Measurements from ENCODE around the gene SRGAP2B. TPM values are rescaled to one million over a fixed set of nuclear protein-coding genes. Genes with fewer than 3 reads are reported as not detected.
"Not testable (repeated sequence)": the region's sequence is repeated elsewhere in the genome, so short reads cannot be mapped to it uniquely, and the experiment has no call there.

Gene SRGAP2B
- total and polyA plus RNA-seq, 2 donors (not counting 3 experiments of a cell fraction or from before 2014, with no cell fraction given) = 13.4 to 75.2 TPM

- DNase-seq (ENCODE audit: low read depth, low spot score); dilution Hi-C loops (cut with MboI; ENCODE audit: extremely low pct_ligation_motif_present, low sequenced_read_pairs); H3K4me2 ChIP-seq (ENCODE audit: insufficient read depth, low read length); H3K36me3 ChIP-seq (ENCODE audit: control insufficient read depth in 2 of 2, extremely low read depth in 1 of 2, insufficient read depth in 2 of 2, low read length in 2 of 2); intact Hi-C loops (cut with micrococcal nuclease); H3K79me2 ChIP-seq (ENCODE audit: control insufficient read depth, insufficient read depth, low read length); H2AFZ ChIP-seq (ENCODE audit: low read depth, low read length); POLR2A ChIA-PET; H3K27me3 ChIP-seq (ENCODE audit: control insufficient read depth in 2 of 2, insufficient read depth in 2 of 2, low read length in 2 of 2); FAIRE-seq; H3K9ac ChIP-seq (replicated peaks; ENCODE audit: extremely low read depth, insufficient read depth, low read length); H3K4me1 ChIP-seq (ENCODE audit: control insufficient read depth, extremely low read depth, insufficient read depth, low read length); H3K9me1 ChIP-seq (replicated peaks; ENCODE audit: control insufficient read depth, extremely low read depth, insufficient read depth, low read length); BruUV-seq (replicated peaks); H3K9me3 ChIP-seq (replicated peaks; ENCODE audit: control insufficient read depth, insufficient read depth, low read length); CTCF ChIA-PET; H3K27ac ChIP-seq (ENCODE audit: insufficient read depth, low read depth, low read length); H3K4me3 ChIP-seq (replicated peaks in 1 of 3; ENCODE audit: insufficient read depth in 1 of 3, low read depth in 1 of 3, low read length in 3 of 3); H4K20me1 ChIP-seq (replicated peaks; ENCODE audit: control insufficient read depth, extremely low read depth, insufficient read depth, low read length): not testable (repeated sequence)
These were observed 167.8 kb downstream of the SRGAP2B start for GRCh38 chr1:144927292-144927691.

GRCh38 chr1:144923640-144924039 lies 171.5 kb downstream of the SRGAP2B start:
- FAIRE-seq; dilution Hi-C loops (cut with MboI; ENCODE audit: extremely low pct_ligation_motif_present, low sequenced_read_pairs); POLR2A ChIA-PET; H4K20me1 ChIP-seq (replicated peaks; ENCODE audit: control insufficient read depth, extremely low read depth, insufficient read depth, low read length); intact Hi-C loops (cut with micrococcal nuclease); H3K4me2 ChIP-seq (ENCODE audit: insufficient read depth, low read length); H3K9me3 ChIP-seq (replicated peaks; ENCODE audit: control insufficient read depth, insufficient read depth, low read length); DNase-seq (ENCODE audit: low read depth, low spot score); H3K9me1 ChIP-seq (replicated peaks; ENCODE audit: control insufficient read depth, extremely low read depth, insufficient read depth, low read length); H3K79me2 ChIP-seq (ENCODE audit: control insufficient read depth, insufficient read depth, low read length); H2AFZ ChIP-seq (ENCODE audit: low read depth, low read length); CTCF ChIA-PET; H3K9ac ChIP-seq (replicated peaks; ENCODE audit: extremely low read depth, insufficient read depth, low read length); H3K36me3 ChIP-seq (ENCODE audit: control insufficient read depth in 2 of 2, extremely low read depth in 1 of 2, insufficient read depth in 2 of 2, low read length in 2 of 2); H3K27me3 ChIP-seq (ENCODE audit: control insufficient read depth in 2 of 2, insufficient read depth in 2 of 2, low read length in 2 of 2); BruUV-seq (replicated peaks); H3K4me1 ChIP-seq (ENCODE audit: control insufficient read depth, extremely low read depth, insufficient read depth, low read length); H3K4me3 ChIP-seq (replicated peaks in 1 of 3; ENCODE audit: insufficient read depth in 1 of 3, low read depth in 1 of 3, low read length in 3 of 3): not testable (repeated sequence)
- peak overlapping the region; percentile 60 for H3K27ac ChIP-seq (ENCODE audit: insufficient read depth, low read depth, low read length)

GRCh38 chr1:144922785-144923184 lies 172.3 kb downstream of the SRGAP2B start:
- dilution Hi-C loops (cut with MboI; ENCODE audit: extremely low pct_ligation_motif_present, low sequenced_read_pairs); H3K4me2 ChIP-seq (ENCODE audit: insufficient read depth, low read length); H3K27me3 ChIP-seq (ENCODE audit: control insufficient read depth in 2 of 2, insufficient read depth in 2 of 2, low read length in 2 of 2); FAIRE-seq; H4K20me1 ChIP-seq (replicated peaks; ENCODE audit: control insufficient read depth, extremely low read depth, insufficient read depth, low read length); CTCF ChIA-PET; H3K9me3 ChIP-seq (replicated peaks; ENCODE audit: control insufficient read depth, insufficient read depth, low read length); H2AFZ ChIP-seq (ENCODE audit: low read depth, low read length); H3K4me1 ChIP-seq (ENCODE audit: control insufficient read depth, extremely low read depth, insufficient read depth, low read length); H3K36me3 ChIP-seq (ENCODE audit: control insufficient read depth in 2 of 2, extremely low read depth in 1 of 2, insufficient read depth in 2 of 2, low read length in 2 of 2); POLR2A ChIA-PET; H3K79me2 ChIP-seq (ENCODE audit: control insufficient read depth, insufficient read depth, low read length); H3K4me3 ChIP-seq (replicated peaks in 1 of 3; ENCODE audit: insufficient read depth in 1 of 3, low read depth in 1 of 3, low read length in 3 of 3); H3K27ac ChIP-seq (ENCODE audit: insufficient read depth, low read depth, low read length); intact Hi-C loops (cut with micrococcal nuclease); H3K9ac ChIP-seq (replicated peaks; ENCODE audit: extremely low read depth, insufficient read depth, low read length); BruUV-seq (replicated peaks); H3K9me1 ChIP-seq (replicated peaks; ENCODE audit: control insufficient read depth, extremely low read depth, insufficient read depth, low read length): not testable (repeated sequence)
- DNase-seq (ENCODE audit: low read depth, low spot score) = peak; percentile 16

- BruUV-seq (replicated peaks); H3K9me1 ChIP-seq (replicated peaks; ENCODE audit: control insufficient read depth, extremely low read depth, insufficient read depth, low read length); H3K9me3 ChIP-seq (replicated peaks; ENCODE audit: control insufficient read depth, insufficient read depth, low read length); CTCF ChIA-PET; H4K20me1 ChIP-seq (replicated peaks; ENCODE audit: control insufficient read depth, extremely low read depth, insufficient read depth, low read length); H3K36me3 ChIP-seq (ENCODE audit: control insufficient read depth in 2 of 2, extremely low read depth in 1 of 2, insufficient read depth in 2 of 2, low read length in 2 of 2); H3K4me2 ChIP-seq (ENCODE audit: insufficient read depth, low read length); intact Hi-C loops (cut with micrococcal nuclease); H3K9ac ChIP-seq (replicated peaks; ENCODE audit: extremely low read depth, insufficient read depth, low read length); H3K79me2 ChIP-seq (ENCODE audit: control insufficient read depth, insufficient read depth, low read length); H3K4me1 ChIP-seq (ENCODE audit: control insufficient read depth, extremely low read depth, insufficient read depth, low read length); H3K4me3 ChIP-seq (replicated peaks in 1 of 3; ENCODE audit: insufficient read depth in 1 of 3, low read depth in 1 of 3, low read length in 3 of 3); H3K27me3 ChIP-seq (ENCODE audit: control insufficient read depth in 2 of 2, insufficient read depth in 2 of 2, low read length in 2 of 2); FAIRE-seq; DNase-seq (ENCODE audit: low read depth, low spot score); H2AFZ ChIP-seq (ENCODE audit: low read depth, low read length); POLR2A ChIA-PET; dilution Hi-C loops (cut with MboI; ENCODE audit: extremely low pct_ligation_motif_present, low sequenced_read_pairs); H3K27ac ChIP-seq (ENCODE audit: insufficient read depth, low read depth, low read length): not testable (repeated sequence)
These were observed 176.0 kb downstream of the SRGAP2B start for GRCh38 chr1:144919106-144919505.

Measured in endothelial cell of umbilical vein (primary cell).